ENCODE results near the gene CEACAM5.

DNA sequence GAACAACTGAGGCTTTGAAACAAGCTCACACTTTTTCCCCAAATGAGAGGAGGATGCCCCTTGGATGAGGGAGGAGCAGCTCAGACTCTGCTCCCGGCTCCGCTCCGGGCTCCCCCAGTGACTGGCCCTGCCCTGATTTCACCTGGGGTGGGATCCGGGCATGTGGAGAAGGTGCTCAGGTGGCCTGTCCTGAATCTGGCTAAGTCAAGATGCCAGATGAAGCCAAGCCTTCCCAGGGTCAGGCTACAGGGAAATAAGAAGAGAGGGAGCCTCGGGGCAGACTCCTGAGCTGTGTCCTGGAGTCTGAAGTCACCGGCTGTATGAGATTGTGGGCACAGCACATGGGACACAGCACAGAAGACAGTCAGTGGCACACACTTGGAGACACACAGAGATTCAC is 10.3 kb downstream of the CEACAM5 start:
- TF ChIP-seq, protein P1, sequence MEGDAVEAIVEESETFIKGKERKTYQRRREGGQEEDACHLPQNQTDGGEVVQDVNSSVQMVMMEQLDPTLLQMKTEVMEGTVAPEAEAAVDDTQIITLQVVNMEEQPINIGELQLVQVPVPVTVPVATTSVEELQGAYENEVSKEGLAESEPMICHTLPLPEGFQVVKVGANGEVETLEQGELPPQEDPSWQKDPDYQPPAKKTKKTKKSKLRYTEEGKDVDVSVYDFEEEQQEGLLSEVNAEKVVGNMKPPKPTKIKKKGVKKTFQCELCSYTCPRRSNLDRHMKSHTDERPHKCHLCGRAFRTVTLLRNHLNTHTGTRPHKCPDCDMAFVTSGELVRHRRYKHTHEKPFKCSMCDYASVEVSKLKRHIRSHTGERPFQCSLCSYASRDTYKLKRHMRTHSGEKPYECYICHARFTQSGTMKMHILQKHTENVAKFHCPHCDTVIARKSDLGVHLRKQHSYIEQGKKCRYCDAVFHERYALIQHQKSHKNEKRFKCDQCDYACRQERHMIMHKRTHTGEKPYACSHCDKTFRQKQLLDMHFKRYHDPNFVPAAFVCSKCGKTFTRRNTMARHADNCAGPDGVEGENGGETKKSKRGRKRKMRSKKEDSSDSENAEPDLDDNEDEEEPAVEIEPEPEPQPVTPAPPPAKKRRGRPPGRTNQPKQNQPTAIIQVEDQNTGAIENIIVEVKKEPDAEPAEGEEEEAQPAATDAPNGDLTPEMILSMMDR (IDR thresholded peaks at IDR 0.05) = no peak
- no peak for TF ChIP-seq POLR2A (IDR thresholded peaks at IDR 0.05)

Measured in testis (tissue), 2 donors.